GM12878 (cell line): ENCODE measurements around the gene AKNA. TPM values are rescaled to one million over a fixed set of nuclear protein-coding genes. Genes with fewer than 3 reads are reported as not detected.

ENCODE experiments used
- ATAC-seq: fragments of 200-7000 bp; cut with Tn5 transposase; 3 replicates; pipeline ENCODE4 v1.9.1; 2020; ENCODE audit warnings: mild to moderate bottlenecking, moderate library complexity
- BruUV-seq: library from RNA; stranded (reverse); fragments of 400-500 nt; replicated peaks from 2 replicates; lab custom pipeline; 2021; lab: Mats Ljungman, UMichigan
- CTCF ChIA-PET: fragments of 300-600 bp; sonication (Branson Sonifier 250); formaldehyde crosslinking; extraction: SDS; loops from one replicate; lab custom pipeline; 2021; ENCODE audit warnings: inconsistent platforms; lab: Yijun Ruan, JAX
- POLR2A ChIA-PET: fragments of 350-600 bp; formaldehyde crosslinking; extraction: SDS; loops from one replicate; lab custom pipeline; 2021; ENCODE audit warnings: inconsistent platforms; lab: Charles Lee
- RAD21 ChIA-PET: fragments of 300-600 bp; sonication (Branson Sonifier 250); formaldehyde crosslinking; loops from one replicate; lab custom pipeline; 2023; ENCODE audit warnings: antibody characterized with exemption; ENCODE audit not compliant: unreplicated experiment; lab: Charles Lee
- SMC1A ChIA-PET: fragments of 300-600 bp; sonication (Branson Sonifier 250); formaldehyde crosslinking; loops from one replicate; lab custom pipeline; 2023; ENCODE audit not compliant: unreplicated experiment, uncharacterized antibody; lab: Charles Lee
- DNase-seq: peaks from one replicate; pipeline ENCODE4 v3.0.0-alpha.2; 2011; ENCODE audit warnings: low read depth, low spot score
- FAIRE-seq: peaks from 3 replicates; lab custom pipeline; 2011; peaks lifted over from hg19 to GRCh38; lab: Jason Lieb, UNC
- H2AFZ ChIP-seq: 2 replicates; pipeline ENCODE4 v1.6.0; 2011; ENCODE audit warnings: low read depth, low read length, control low read depth; ENCODE audit not compliant: control insufficient read depth
- H3K27ac ChIP-seq: 2 replicates; pipeline ENCODE4 v1.5.1; 2011; ENCODE audit warnings: control low read depth; ENCODE audit not compliant: control insufficient read depth, insufficient read depth
- H3K27me3 ChIP-seq, 2 experiments: replicated peaks in 1 of 2; 2 replicates each; pipeline versions ENCODE4 v1.6.0 to v1.6.1; 2011; ENCODE audit warnings: low read length in 1 of 2; ENCODE audit not compliant: control insufficient read depth in 2 of 2, insufficient read depth in 2 of 2
- H3K36me3 ChIP-seq, 2 experiments: 2 replicates each; pipeline ENCODE4 v1.5.1; 2011; ENCODE audit warnings: low read length in 1 of 2; ENCODE audit not compliant: control insufficient read depth in 2 of 2, insufficient read depth in 2 of 2
- H3K4me1 ChIP-seq: 2 replicates; pipeline ENCODE4 v1.6.1; 2011; ENCODE audit warnings: mild to moderate bottlenecking, low read length, moderate library complexity, mixed read lengths; ENCODE audit not compliant: control insufficient read depth, insufficient read depth
- H3K4me2 ChIP-seq: 2 replicates; pipeline ENCODE4 v1.6.0; 2011; ENCODE audit warnings: control low read depth; ENCODE audit not compliant: control insufficient read depth, insufficient read depth
- H3K4me3 ChIP-seq: fragments of 200-600 bp; sonication (generic); 2 replicates; pipeline ENCODE4 v1.5.1; 2016
- H3K79me2 ChIP-seq: 2 replicates; pipeline ENCODE4 v1.6.0; 2011; ENCODE audit warnings: low read length; ENCODE audit not compliant: control insufficient read depth, insufficient read depth
- H3K9ac ChIP-seq: 2 replicates; pipeline ENCODE4 v1.8.0; 2011; ENCODE audit warnings: low read length, control low read depth, mixed read lengths; ENCODE audit not compliant: control insufficient read depth, insufficient read depth
- H3K9me3 ChIP-seq: replicated peaks from 3 replicates; pipeline ENCODE4 v1.5.1; 2011; ENCODE audit warnings: mild to moderate bottlenecking, low read length; ENCODE audit not compliant: control insufficient read depth, insufficient read depth
- H4K20me1 ChIP-seq: 2 replicates; pipeline ENCODE4 v1.6.0; 2011; ENCODE audit not compliant: control insufficient read depth, insufficient read depth
- CBFB ChIP-seq: IDR thresholded peaks from 2 replicates; pipeline ENCODE4 v1.6.1; 2016; ENCODE audit warnings: antibody characterized with exemption, low read depth
- CBX3 ChIP-seq: fragments of 200-600 bp; sonication (generic); IDR thresholded peaks from 2 replicates; pipeline ENCODE4 v1.6.1; 2016; ENCODE audit warnings: low read depth, borderline replicate concordance
- CEBPB ChIP-seq, 2 experiments: fragments of 150-350 bp in 1 of 2; IDR thresholded peaks; 2 replicates each; pipeline ENCODE4 v1.6.1; 2012 to 2014; ENCODE audit warnings: low read depth in 2 of 2, low read length in 2 of 2, borderline replicate concordance in 1 of 2, inconsistent platforms in 1 of 2
- LARP7 ChIP-seq: fragments of 450-650 bp; IDR thresholded peaks from 2 replicates; pipeline ENCODE4 v1.6.1; 2017; ENCODE audit warnings: mild to moderate bottlenecking
- MEF2A ChIP-seq: IDR thresholded peaks from 2 replicates; pipeline ENCODE4 v1.6.1; 2011; ENCODE audit warnings: low read depth, mild to moderate bottlenecking, low read length, moderate library complexity; ENCODE audit not compliant: insufficient read depth
- MYB ChIP-seq: fragments of 150-350 bp; IDR thresholded peaks from 2 replicates; pipeline ENCODE4 v1.6.1; 2014; ENCODE audit warnings: mild to moderate bottlenecking, low read depth, low read length, borderline replicate concordance
- NFIC ChIP-seq: IDR thresholded peaks from 2 replicates; pipeline ENCODE4 v1.6.1; 2012; ENCODE audit warnings: low read depth, mild to moderate bottlenecking, inconsistent platforms, low read length, moderate library complexity
- NFXL1 ChIP-seq: fragments of 450-650 bp; IDR thresholded peaks from 2 replicates; pipeline ENCODE4 v1.6.1; 2017; ENCODE audit warnings: antibody characterized with exemption, mild to moderate bottlenecking, borderline replicate concordance
- PBX3 ChIP-seq: IDR thresholded peaks from 2 replicates; pipeline ENCODE4 v1.6.1; 2011; ENCODE audit warnings: mild to moderate bottlenecking, low read depth, low read length, moderate library complexity; ENCODE audit not compliant: insufficient replicate concordance
- RELB ChIP-seq: fragments of 450-650 bp; IDR thresholded peaks from 2 replicates; pipeline ENCODE4 v1.6.1; 2017; ENCODE audit warnings: low read depth, mild to moderate bottlenecking, moderate library complexity
- SMAD1 ChIP-seq: fragments of 450-650 bp; IDR thresholded peaks from 2 replicates; pipeline ENCODE4 v1.6.1; 2018; ENCODE audit warnings: mild to moderate bottlenecking, low read depth; ENCODE audit not compliant: partially characterized antibody
- SMARCA5 ChIP-seq: fragments of 450-650 bp; IDR thresholded peaks from 2 replicates; pipeline ENCODE4 v1.6.1; 2017; ENCODE audit warnings: mild to moderate bottlenecking
- SP1 ChIP-seq: IDR thresholded peaks from one replicate; pipeline ENCODE4 v1.6.1; 2011; ENCODE audit warnings: low read depth, low read length
- YBX1 ChIP-seq: fragments of 450-650 bp; IDR thresholded peaks from 2 replicates; pipeline ENCODE4 v1.6.1; 2016; ENCODE audit warnings: antibody characterized with exemption
- YY1 ChIP-seq: IDR thresholded peaks from 2 replicates; pipeline ENCODE4 v1.6.1; 2011; ENCODE audit warnings: low read depth, mild to moderate bottlenecking, low read length
- WGBS: methylation state at CpG from one replicate; pipeline ENCODE4 v1.1.6; 2016; ENCODE audit warnings: low lambda C conversion rate; ENCODE audit not compliant: insufficient replicate concordance, insufficient coverage; ENCODE audit errors: missing lambda C conversion rate; 5-methylcytosine and 5-hydroxymethylcytosine counted together
- in situ Hi-C: fragments of 300-500 bp; cut with MboI; formaldehyde crosslinking; loops from 9 replicates; pipeline ENCODE4 v1.14.3; 2018; ENCODE audit warnings: mixed read lengths
- intact Hi-C: fragments of 100-400 bp; cut with micrococcal nuclease; formaldehyde crosslinking; loops from one replicate; pipeline ENCODE4 v1.14.2; 2022; ENCODE audit not compliant: unreplicated experiment
- polyA plus RNA-seq, 11 experiments: library from polyadenylated mRNA; depleted of rRNA in 4 of 11; unstranded in 6 of 11; stranded (reverse) in 5 of 11; fragments of >200 nt; fragmentation: Nextera tagmentation in 4 of 11; fragmentation: Illumina TruSeq in 1 of 11; extraction: Ambion mirVana in 4 of 11; extraction: Trizol in 1 of 11; gene quantifications; 1 replicate in 1 of 11; 2 replicates in 10 of 11; pipeline versions ENCODE4 v1.2.1 to v1.2.3, GENCODE V29; 2011 to 2016; ENCODE audit warnings: inconsistent platforms in 2 of 11, missing spikeins in 2 of 11, low read depth in 1 of 11
- total RNA-seq, 4 experiments: library from RNA; depleted of rRNA in 3 of 4; stranded (reverse); fragments of >200 nt in 3 of 4; fragmentation: Illumina TruSeq in 1 of 4; extraction: Trizol in 1 of 4; gene quantifications; 2 replicates each; pipeline versions ENCODE4 v1.2.1 to v1.2.3, GENCODE V29; 2013 to 2021
- TF ChIP-seq, protein P1 (sequence below): IDR thresholded peaks from 2 replicates; pipeline ENCODE4 v1.6.1; 2011; ENCODE audit warnings: borderline replicate concordance, low read depth, mild to moderate bottlenecking, moderate library complexity, low read length; ENCODE audit not compliant: insufficient read depth, poor library complexity, severe bottlenecking
- TF ChIP-seq, protein P2 (sequence below): IDR thresholded peaks from 2 replicates; pipeline ENCODE4 v1.6.1; 2012; ENCODE audit warnings: low read length, inconsistent platforms

The AKNA gene
- total and polyA plus RNA-seq, 10 of the 15 experiments (the other 5 are each of a cell fraction or from before 2014, with no cell fraction given): 1.6 to 132 (median 35.3) TPM

DNA sequence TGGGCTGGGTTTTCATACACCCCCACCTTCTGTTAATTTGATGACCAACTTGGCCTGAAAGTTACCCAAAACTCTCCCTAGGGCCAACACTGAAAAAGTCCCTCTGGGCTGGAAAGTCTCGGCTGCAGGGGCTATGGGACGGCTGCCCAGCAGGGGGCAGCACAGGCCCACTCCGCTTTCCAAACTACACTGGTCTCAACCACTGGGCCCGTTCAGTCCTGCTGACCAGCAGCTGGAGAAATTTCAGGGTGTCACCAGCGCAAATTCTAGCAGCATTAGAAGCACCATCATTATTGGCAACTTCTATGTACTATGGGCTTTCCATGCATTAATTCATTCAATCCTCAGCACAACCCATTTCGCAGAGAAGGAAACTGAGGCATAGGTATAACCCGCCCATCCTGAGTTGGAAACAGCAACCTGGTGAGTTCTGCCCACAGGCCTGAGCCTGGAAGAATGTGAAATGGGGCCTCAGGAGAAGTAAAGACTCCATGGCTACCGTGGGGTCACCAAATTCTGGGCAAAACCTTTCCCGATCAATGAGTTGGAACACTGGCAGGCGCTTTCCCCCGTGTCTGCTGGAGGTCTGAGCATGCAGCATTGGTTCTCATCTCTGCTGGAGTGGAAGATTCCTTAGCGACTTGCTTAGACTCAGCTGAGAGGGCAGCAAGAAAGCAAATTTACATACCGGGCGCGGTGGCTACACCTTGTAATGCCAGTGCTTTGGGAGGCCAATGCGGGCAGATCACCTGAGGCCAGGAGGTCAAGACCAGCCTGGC, 48.5 kb downstream of the AKNA start:
- Histone ChIP-seq H4K20me1 (0 out of 2 replicates have a peak, but pooled peaks cover 4% of the 10 kb centered on the region), H3K4me2 (peak overlapping the region; percentile 22; the same call in 1 of the 2 replicates), H2AFZ (no peak overlapping the region), H3K36me3 (peaks cover 53 to 65% of the 10 kb centered on the region in 2 experiments), H3K27me3 (no peaks in the 10 kb centered on the region), H3K4me1 (peaks cover 6% of the 10 kb centered on the region; the same call in 1 of the 2 replicates), H3K9ac (no peak overlapping the region), H3K27ac (no peak overlapping the region), H3K9me3 (peaks cover 3% of the 10 kb centered on the region; the same call in 2 of the 3 replicates), H3K79me2 (no peaks in the 10 kb centered on the region), H3K4me3 (no peak overlapping the region)
- WGBS: 71% methylated on average over 16 of the region's 16 CpGs
- POLR2A ChIA-PET: interaction anchor here (0.5 to 2.5 kb wide), 5 partner anchors 46 to 59 kb away, joined by 5 to 11 read pairs (median 9); partner anchors contain the start of gene AKNA
- intact Hi-C loops: loop anchor here (1.0 to 2.0 kb wide), 3 partner anchors 49 to 66 kb away; no protein-coding TSS in a partner anchor
- CTCF ChIA-PET: interaction anchor here (0.6 to 6.6 kb wide), 14 partner anchors 22 to 318 kb away, joined by 3 to 122 read pairs (median 5); partner anchors contain the start of genes AKNA and WHRN
- SMC1A ChIA-PET: interaction anchor here (0.5 to 5.7 kb wide), 17 partner anchors 28 to 314 kb away, joined by 3 to 50 read pairs (median 4); partner anchors contain the start of gene AKNA
- in situ Hi-C loops: no loop called here
- ATAC-seq (peak; percentile 96), FAIRE-seq (peak; percentile 7), DNase-seq (peak; percentile 46)
- no TSS peak for BruUV-seq
- RAD21 ChIA-PET: interaction anchor here (0.8 to 3.4 kb wide), 8 partner anchors 49 to 314 kb away, joined by 3 to 52 read pairs (median 8); partner anchors contain the start of gene AKNA
- TF ChIP-seq, protein P1, sequence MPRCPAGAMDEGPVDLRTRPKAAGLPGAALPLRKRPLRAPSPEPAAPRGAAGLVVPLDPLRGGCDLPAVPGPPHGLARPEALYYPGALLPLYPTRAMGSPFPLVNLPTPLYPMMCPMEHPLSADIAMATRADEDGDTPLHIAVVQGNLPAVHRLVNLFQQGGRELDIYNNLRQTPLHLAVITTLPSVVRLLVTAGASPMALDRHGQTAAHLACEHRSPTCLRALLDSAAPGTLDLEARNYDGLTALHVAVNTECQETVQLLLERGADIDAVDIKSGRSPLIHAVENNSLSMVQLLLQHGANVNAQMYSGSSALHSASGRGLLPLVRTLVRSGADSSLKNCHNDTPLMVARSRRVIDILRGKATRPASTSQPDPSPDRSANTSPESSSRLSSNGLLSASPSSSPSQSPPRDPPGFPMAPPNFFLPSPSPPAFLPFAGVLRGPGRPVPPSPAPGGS: no peak
- TF ChIP-seq CEBPB (IDR thresholded peaks at IDR 0.05; ENCODE audit: borderline replicate concordance in 1 of 2, low read depth in 2 of 2, low read length in 2 of 2) (no peak), PBX3 (no peak), NFIC (no peak), YBX1 (no peak), MYB (no peak), NFXL1 (no peak), CBFB (no peak), MEF2A (0 out of 2 replicates have a peak, but pooled peaks have one; percentile 10), SMAD1 (no peak), CBX3 (no peak), SMARCA5 (peak; percentile 71; the same call in 1 of the 2 replicates), LARP7 (no peak), RELB (peak; percentile 45; the same call in 1 of the 2 replicates), SP1 (no peak), YY1 (0 out of 2 replicates have a peak, but pooled peaks have one; percentile 50)
- TF ChIP-seq, protein P2, sequence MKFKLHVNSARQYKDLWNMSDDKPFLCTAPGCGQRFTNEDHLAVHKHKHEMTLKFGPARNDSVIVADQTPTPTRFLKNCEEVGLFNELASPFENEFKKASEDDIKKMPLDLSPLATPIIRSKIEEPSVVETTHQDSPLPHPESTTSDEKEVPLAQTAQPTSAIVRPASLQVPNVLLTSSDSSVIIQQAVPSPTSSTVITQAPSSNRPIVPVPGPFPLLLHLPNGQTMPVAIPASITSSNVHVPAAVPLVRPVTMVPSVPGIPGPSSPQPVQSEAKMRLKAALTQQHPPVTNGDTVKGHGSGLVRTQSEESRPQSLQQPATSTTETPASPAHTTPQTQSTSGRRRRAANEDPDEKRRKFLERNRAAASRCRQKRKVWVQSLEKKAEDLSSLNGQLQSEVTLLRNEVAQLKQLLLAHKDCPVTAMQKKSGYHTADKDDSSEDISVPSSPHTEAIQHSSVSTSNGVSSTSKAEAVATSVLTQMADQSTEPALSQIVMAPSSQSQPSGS: no peak
